Keratinocyte (primary cell): ENCODE measurements around the gene IFFO2. TPM values are rescaled to one million over a fixed set of nuclear protein-coding genes. Genes with fewer than 3 reads are reported as not detected.

Experiments
- DNase-seq: peaks from one replicate; pipeline ENCODE4 v3.0.0-alpha.2; 2011; ENCODE audit warnings: low read depth, missing footprints, low spot score
- FAIRE-seq: peaks from 2 replicates; lab custom pipeline; 2011; peaks lifted over from hg19 to GRCh38; lab: Jason Lieb, UNC
- H2AFZ ChIP-seq: 2 replicates; pipeline ENCODE4 v1.6.0; 2012; ENCODE audit warnings: low read length, control low read depth, inconsistent platforms; ENCODE audit not compliant: control insufficient read depth
- H3K27ac ChIP-seq: 2 replicates; pipeline ENCODE4 v1.5.1; 2011; ENCODE audit warnings: low read length; ENCODE audit not compliant: control insufficient read depth, insufficient read depth
- H3K27me3 ChIP-seq: 3 replicates; pipeline ENCODE4 v1.6.0; 2011; ENCODE audit warnings: low read length; ENCODE audit not compliant: control insufficient read depth, insufficient read depth; ENCODE audit errors: extremely low read depth
- H3K36me3 ChIP-seq, 2 experiments: 2 replicates in 1 of 2; 3 replicates in 1 of 2; pipeline ENCODE4 v1.5.1; 2011; ENCODE audit warnings: low read length in 2 of 2, mild to moderate bottlenecking in 1 of 2; ENCODE audit not compliant: control insufficient read depth in 2 of 2, insufficient read depth in 2 of 2; ENCODE audit errors: extremely low read depth in 1 of 2
- H3K4me1 ChIP-seq: 3 replicates; pipeline ENCODE4 v1.5.1; 2011; ENCODE audit warnings: low read length; ENCODE audit not compliant: control insufficient read depth, insufficient read depth; ENCODE audit errors: extremely low read depth
- H3K4me2 ChIP-seq: 3 replicates; pipeline ENCODE4 v1.6.0; 2011; ENCODE audit warnings: low read depth, low read length; ENCODE audit not compliant: control insufficient read depth, insufficient read depth; ENCODE audit errors: extremely low read depth
- H3K4me3 ChIP-seq, 3 experiments: fragments of 200-600 bp in 1 of 3; sonication (generic) in 1 of 3; 2 replicates in 2 of 3; 3 replicates in 1 of 3; pipeline ENCODE4 v1.5.1; 2011 to 2016; ENCODE audit warnings: low read length in 3 of 3, mild to moderate bottlenecking in 3 of 3, control low read depth in 2 of 3, inconsistent platforms in 1 of 3, low read depth in 1 of 3, mixed read lengths in 1 of 3, mixed run types in 1 of 3, moderate library complexity in 1 of 3; ENCODE audit not compliant: control insufficient read depth in 2 of 3, insufficient read depth in 2 of 3; ENCODE audit errors: extremely low read depth in 1 of 3
- H3K79me2 ChIP-seq: 2 replicates; pipeline ENCODE4 v1.6.0; 2012; ENCODE audit warnings: low read length; ENCODE audit not compliant: control insufficient read depth, insufficient read depth
- H3K9ac ChIP-seq: 3 replicates; pipeline ENCODE4 v1.6.0; 2011; ENCODE audit warnings: low read length; ENCODE audit not compliant: control insufficient read depth, insufficient read depth; ENCODE audit errors: extremely low read depth
- H3K9me1 ChIP-seq: 3 replicates; pipeline ENCODE4 v1.6.0; 2011; ENCODE audit warnings: low read length; ENCODE audit not compliant: control insufficient read depth, insufficient read depth; ENCODE audit errors: extremely low read depth
- H3K9me3 ChIP-seq: 2 replicates; pipeline ENCODE4 v1.5.1; 2012; ENCODE audit warnings: low read depth, low read length; ENCODE audit not compliant: control insufficient read depth
- H4K20me1 ChIP-seq: 3 replicates; pipeline ENCODE4 v1.6.0; 2011; ENCODE audit warnings: low read length; ENCODE audit not compliant: control insufficient read depth, insufficient read depth; ENCODE audit errors: extremely low read depth
- CTCF ChIP-seq, 3 experiments: IDR thresholded peaks in 1 of 3; conservative IDR thresholded peaks in 1 of 3; optimal IDR thresholded peaks in 1 of 3; 2 replicates in 2 of 3; 3 replicates in 1 of 3; pipeline versions ENCODE3 to v1.5.1; 2011; ENCODE audit warnings: low read length in 3 of 3, mild to moderate bottlenecking in 3 of 3, moderate library complexity in 2 of 3, control low read depth in 1 of 3, inconsistent platforms in 1 of 3; ENCODE audit not compliant: insufficient read depth in 2 of 3; ENCODE audit errors: extremely low read depth in 1 of 3
- EZH2 ChIP-seq: IDR thresholded peaks from one replicate; pipeline ENCODE4 v1.6.1; 2012; ENCODE audit warnings: inconsistent platforms, mild to moderate bottlenecking, low read length, moderate library complexity
- dilution Hi-C: fragments of 300-500 bp; cut with MboI; formaldehyde crosslinking; loops from one replicate; pipeline ENCODE4 v1.7.0; 2020; ENCODE audit warnings: low sequenced_read_pairs; ENCODE audit not compliant: extremely low pct_ligation_motif_present
- polyA plus RNA-seq, 5 experiments: library from polyadenylated mRNA; depleted of rRNA in 3 of 5; stranded (reverse) in 3 of 5; stranded (forward) in 1 of 5; unstranded in 1 of 5; fragments of >200 nt; gene quantifications; 1 replicate in 1 of 5; 2 replicates in 3 of 5; 3 replicates in 1 of 5; pipeline versions ENCODE4 v1.2.1 to v1.2.3, GENCODE V29; 2011 to 2012; ENCODE audit warnings: missing spikeins in 2 of 5, low read depth in 1 of 5, low replicate concordance in 1 of 5

IFFO2 gene
- polyA plus RNA-seq, 1 donor (not counting 4 experiments of a cell fraction or from before 2014, with no cell fraction given) = 57.9 TPM

- Histone ChIP-seq H3K4me3 (no peak overlapping the region), H3K27ac (no peak overlapping the region), H3K4me2 (no peak overlapping the region), H2AFZ (no peak overlapping the region), H3K27me3 (no peaks in the 10 kb centered on the region), H3K36me3 (peaks cover 25 to 32% of the 10 kb centered on the region in 2 experiments), H3K4me1 (peaks cover 23% of the 10 kb centered on the region), H3K9me1 (no peaks in the 10 kb centered on the region), H3K9ac (no peak overlapping the region), H3K9me3 (no peaks in the 10 kb centered on the region), H3K79me2 (no peaks in the 10 kb centered on the region), H4K20me1 (no peaks in the 10 kb centered on the region)
- DNase-seq (no peak), FAIRE-seq (peak; percentile 36)
- TF ChIP-seq CTCF (optimal IDR thresholded peaks at IDR 0.05 in 1 of 3, IDR thresholded peaks at IDR 0.05 in 1 of 3, conservative IDR thresholded peaks at IDR 0.05 in 1 of 3; ENCODE audit: extremely low read depth in 1 of 3, insufficient read depth in 2 of 3, low read length in 3 of 3) (no peak), EZH2 (no peak)
- dilution Hi-C loops = no loop called here
These were observed 75.9 kb downstream of the IFFO2 start for GRCh38 chr1:18880585-18880984.

GRCh38 chr1:18879791-18880309 lies 76.6 kb downstream of the IFFO2 start:
- H3K4me3 ChIP-seq = no peak overlapping the region
- DNase-seq (no peak), FAIRE-seq (no peak)
- no peaks in the 10 kb centered on the region for H3K27me3 ChIP-seq
- TF ChIP-seq CTCF (optimal IDR thresholded peaks at IDR 0.05 in 1 of 3, IDR thresholded peaks at IDR 0.05 in 1 of 3, conservative IDR thresholded peaks at IDR 0.05 in 1 of 3; ENCODE audit: extremely low read depth in 1 of 3, insufficient read depth in 2 of 3, low read length in 3 of 3) (no peak), EZH2 (no peak)
- H3K36me3 ChIP-seq = peaks cover 22 to 28% of the 10 kb centered on the region in 2 experiments
- dilution Hi-C loops = no loop called here
- H3K9me3 ChIP-seq = no peaks in the 10 kb centered on the region
- H3K4me2 ChIP-seq = no peak overlapping the region
- H3K9me1 ChIP-seq = no peaks in the 10 kb centered on the region
- H3K4me1 ChIP-seq = peaks cover 21% of the 10 kb centered on the region
- no peaks in the 10 kb centered on the region for H3K79me2 ChIP-seq
- no peak overlapping the region for H2AFZ ChIP-seq
- H3K27ac ChIP-seq = no peak overlapping the region
- no peaks in the 10 kb centered on the region for H4K20me1 ChIP-seq
- no peak overlapping the region for H3K9ac ChIP-seq
